HEK293 (cell line): ENCODE results near the gene ACSL5.

Source experiments
- CTCF ChIA-PET: fragments of 350-600 bp; formaldehyde crosslinking; extraction: SDS; loops from one replicate; lab custom pipeline; 2021; ENCODE audit warnings: antibody characterized with exemption; lab: Yijun Ruan, JAX
- POLR2A ChIA-PET: fragments of 300-600 bp; formaldehyde crosslinking; extraction: SDS; loops from one replicate; lab custom pipeline; 2020; ENCODE audit warnings: antibody characterized with exemption, inconsistent platforms; lab: Yijun Ruan, JAX
- H3K27ac ChIP-seq: fragments of 200-500 bp; sonication (Bioruptor generic); 2 replicates; pipeline ENCODE4 v1.5.1; 2014; ENCODE audit warnings: low read depth, low read length, control low read depth, inconsistent platforms; ENCODE audit errors: extremely low read depth
- H3K36me3 ChIP-seq, 2 experiments: fragments of 200-500 bp in 1 of 2; sonication (Bioruptor generic) in 1 of 2; 1 replicate in 1 of 2; 2 replicates in 1 of 2; pipeline ENCODE4 v1.5.1; 2014 to 2017; ENCODE audit warnings: inconsistent platforms in 2 of 2, low read length in 2 of 2; ENCODE audit not compliant: control insufficient read depth in 2 of 2, insufficient read depth in 1 of 2
- H3K4me1 ChIP-seq: fragments of 200-500 bp; sonication (Bioruptor generic); 2 replicates; pipeline ENCODE4 v1.5.1; 2014; ENCODE audit warnings: mild to moderate bottlenecking, low read length, inconsistent platforms; ENCODE audit not compliant: control insufficient read depth, insufficient read depth
- H3K4me3 ChIP-seq: 2 replicates; pipeline ENCODE4 v1.5.1; 2011; ENCODE audit warnings: low read depth, mild to moderate bottlenecking, control low read depth, low read length, moderate library complexity
- H3K9me3 ChIP-seq: fragments of 200-500 bp; sonication (Bioruptor generic); 2 replicates; pipeline ENCODE4 v1.5.1; 2014; ENCODE audit warnings: low read depth, low read length, inconsistent platforms; ENCODE audit not compliant: control insufficient read depth, insufficient read depth
- KLF1 ChIP-seq: fragments of 450-650 bp; formaldehyde crosslinking; IDR thresholded peaks from 2 replicates; pipeline ENCODE4 v1.5.1; 2016; ENCODE audit warnings: missing biosample characterization, missing genetic modification characterization
- KLF17 ChIP-seq: fragments of 450-650 bp; formaldehyde crosslinking; IDR thresholded peaks from 2 replicates; pipeline ENCODE4 v1.5.1; 2016; ENCODE audit warnings: missing biosample characterization, missing genetic modification characterization
- MYNN ChIP-seq: fragments of 450-650 bp; formaldehyde crosslinking; IDR thresholded peaks from 2 replicates; pipeline ENCODE4 v1.5.1; 2016; ENCODE audit warnings: missing biosample characterization, missing genetic modification characterization, borderline replicate concordance
- RBAK ChIP-seq: fragments of 450-650 bp; formaldehyde crosslinking; IDR thresholded peaks from 2 replicates; pipeline ENCODE4 v1.5.1; 2016; ENCODE audit warnings: missing biosample characterization, missing genetic modification characterization
- ZBTB1 ChIP-seq: fragments of 450-650 bp; formaldehyde crosslinking; IDR thresholded peaks from 2 replicates; pipeline ENCODE4 v1.5.1; 2016; ENCODE audit warnings: missing biosample characterization, missing genetic modification characterization
- ZBTB20 ChIP-seq: fragments of 450-650 bp; formaldehyde crosslinking; IDR thresholded peaks from 2 replicates; pipeline ENCODE4 v1.5.1; 2016; ENCODE audit warnings: missing biosample characterization, missing genetic modification characterization
- ZNF155 ChIP-seq: fragments of 450-650 bp; formaldehyde crosslinking; IDR thresholded peaks from 2 replicates; pipeline ENCODE4 v1.5.1; 2016; ENCODE audit warnings: missing biosample characterization, missing genetic modification characterization
- ZNF157 ChIP-seq: fragments of 450-650 bp; formaldehyde crosslinking; IDR thresholded peaks from 2 replicates; pipeline ENCODE4 v1.5.1; 2016; ENCODE audit warnings: missing biosample characterization, missing genetic modification characterization
- ZNF19 ChIP-seq: fragments of 450-650 bp; formaldehyde crosslinking; IDR thresholded peaks from 2 replicates; pipeline ENCODE4; 2016; ENCODE audit warnings: missing biosample characterization, missing genetic modification characterization, low read depth
- ZNF280C ChIP-seq: fragments of 450-650 bp; formaldehyde crosslinking; IDR thresholded peaks from 2 replicates; pipeline ENCODE4 v1.5.1; 2016; ENCODE audit warnings: missing biosample characterization, missing genetic modification characterization
- ZNF335 ChIP-seq: fragments of 450-650 bp; formaldehyde crosslinking; conservative IDR thresholded peaks from 2 replicates; pipeline ENCODE4 v1.5.1; 2016; ENCODE audit warnings: missing biosample characterization, missing genetic modification characterization
- ZNF404 ChIP-seq: fragments of 450-650 bp; formaldehyde crosslinking; IDR thresholded peaks from 2 replicates; pipeline ENCODE4 v1.5.1; 2017; ENCODE audit warnings: missing biosample characterization, missing genetic modification characterization
- ZNF449 ChIP-seq: fragments of 450-650 bp; formaldehyde crosslinking; IDR thresholded peaks from 2 replicates; pipeline ENCODE4 v1.5.1; 2017; ENCODE audit warnings: missing biosample characterization, mild to moderate bottlenecking, missing genetic modification characterization, moderate library complexity
- ZNF513 ChIP-seq: fragments of 450-650 bp; IDR thresholded peaks from 2 replicates; pipeline ENCODE4 v1.5.1; 2018; ENCODE audit warnings: missing biosample characterization, missing genetic modification characterization
- ZNF521 ChIP-seq: fragments of 450-650 bp; formaldehyde crosslinking; IDR thresholded peaks from 2 replicates; pipeline ENCODE4 v1.5.1; 2017; ENCODE audit warnings: missing biosample characterization, mild to moderate bottlenecking, missing genetic modification characterization
- ZNF544 ChIP-seq: fragments of 450-650 bp; formaldehyde crosslinking; IDR thresholded peaks from 2 replicates; pipeline ENCODE4 v1.5.0; 2017; ENCODE audit warnings: missing biosample characterization, missing genetic modification characterization
- ZNF558 ChIP-seq: fragments of 450-650 bp; formaldehyde crosslinking; IDR thresholded peaks from 2 replicates; pipeline ENCODE4 v1.5.1; 2016; ENCODE audit warnings: missing biosample characterization, missing genetic modification characterization
- ZNF621 ChIP-seq: fragments of 450-650 bp; formaldehyde crosslinking; IDR thresholded peaks from 2 replicates; pipeline ENCODE4 v1.5.1; 2017; ENCODE audit warnings: missing biosample characterization, missing genetic modification characterization
- ZNF654 ChIP-seq: fragments of 450-650 bp; formaldehyde crosslinking; IDR thresholded peaks from 2 replicates; pipeline ENCODE4 v1.5.1; 2016; ENCODE audit warnings: low read depth, missing biosample characterization, missing genetic modification characterization
- ZNF664 ChIP-seq: fragments of 450-650 bp; formaldehyde crosslinking; IDR thresholded peaks from 2 replicates; pipeline ENCODE4 v1.5.1; 2016; ENCODE audit warnings: missing biosample characterization, missing genetic modification characterization

ACSL5 gene

GRCh38 chr10:112434988-112435619, 61.2 kb downstream of the ACSL5 start:
- no peak overlapping the region for H3K27ac ChIP-seq
- H3K4me1 ChIP-seq: no peaks in the 10 kb centered on the region
- peak; percentile 38 for TF ChIP-seq ZNF654 (tag by site-specific recombination)
- no peak for TF ChIP-seq ZNF404
- peaks cover 59 to 82% of the 10 kb centered on the region in 2 experiments for H3K36me3 ChIP-seq
- POLR2A ChIA-PET: interaction anchor here (1.6 kb wide), 1 partner anchor 12 kb away, joined by 6 read pairs; the partner anchor contains the start of genes VTI1A and ZDHHC6
- H3K9me3 ChIP-seq: no peaks in the 10 kb centered on the region
- no peak overlapping the region for H3K4me3 ChIP-seq
- CTCF ChIA-PET: interaction anchor here (0.6 to 2.4 kb wide), 23 partner anchors 9 to 1188 kb away, joined by 3 to 13 read pairs (median 4); partner anchors contain the start of gene ACSL5

- POLR2A ChIA-PET: no interaction called here
- peaks cover 35 to 75% of the 10 kb centered on the region in 2 experiments for H3K36me3 ChIP-seq
- no peaks in the 10 kb centered on the region for H3K4me1 ChIP-seq
Measured at GRCh38 chr10:112438356-112438755, 64.4 kb downstream of the ACSL5 start.

GRCh38 chr10:112441520-112441919, 67.6 kb downstream of the ACSL5 start:
- Histone ChIP-seq H3K4me3 (no peak overlapping the region), H3K4me1 (peaks cover 5% of the 10 kb centered on the region), H3K36me3 (peaks cover 29 to 73% of the 10 kb centered on the region in 2 experiments), H3K9me3 (no peaks in the 10 kb centered on the region), H3K27ac (no peak overlapping the region)
- TF ChIP-seq ZNF335 (no peak), KLF17 (tag by site-specific recombination) (peak; percentile 90)
- ChIA-PET CTCF (interaction anchor here (1.4 kb wide), 1 partner anchor 126 kb away, joined by 7 read pairs; no protein-coding TSS in a partner anchor), POLR2A (no interaction called here)

More at GRCh38 chr10:112438356-112438755, 64.4 kb downstream of the ACSL5 start:
- CTCF ChIA-PET: interaction anchor here (1.3 kb wide), 1 partner anchor 130 kb away, joined by 3 read pairs; no protein-coding TSS in a partner anchor
- no peak for TF ChIP-seq ZNF19
- TF ChIP-seq ZNF664 (tag by site-specific recombination): no peak
- Histone ChIP-seq H3K4me3 (no peak overlapping the region), H3K27ac (no peak overlapping the region), H3K9me3 (no peaks in the 10 kb centered on the region)

GRCh38 chr10:112442063-112442462, 68.1 kb downstream of the ACSL5 start:
- CTCF ChIA-PET: interaction anchor here (1.2 kb wide), 2 partner anchors 30 to 127 kb away, joined by 4 read pairs; no protein-coding TSS in a partner anchor
- no peaks in the 10 kb centered on the region for H3K9me3 ChIP-seq
- H3K4me1 ChIP-seq: peaks cover 5% of the 10 kb centered on the region
- POLR2A ChIA-PET: no interaction called here
- H3K36me3 ChIP-seq: peaks cover 25 to 67% of the 10 kb centered on the region in 2 experiments
- H3K4me3 ChIP-seq: no peak overlapping the region
- H3K27ac ChIP-seq: no peak overlapping the region
- TF ChIP-seq ZBTB1 (tag by site-specific recombination) (no peak), ZNF544 (tag by site-specific recombination) (no peak), ZNF521 (tag by site-specific recombination) (no peak), ZBTB20 (tag by site-specific recombination) (no peak), ZNF280C (tag by site-specific recombination) (no peak), RBAK (tag by site-specific recombination) (no peak), KLF1 (tag by site-specific recombination) (no peak), ZNF449 (tag by site-specific recombination) (no peak), ZNF558 (tag by site-specific recombination) (no peak), ZNF513 (no peak), ZNF664 (tag by site-specific recombination) (no peak), ZNF621 (tag by site-specific recombination) (no peak), ZNF157 (tag by site-specific recombination) (no peak), MYNN (tag by site-specific recombination) (no peak), ZNF155 (tag by site-specific recombination) (no peak)
